Pulmonary artery endothelial cell (primary cell): ENCODE results near the gene SPINDOC. TPM values are rescaled to one million over a fixed set of nuclear protein-coding genes. Genes with fewer than 3 reads are reported as not detected.
"Not testable (repeated sequence)": the region's sequence is repeated elsewhere in the genome, so short reads cannot be mapped to it uniquely, and the experiment has no call there.

Source experiments
- DNase-seq: peaks from one replicate; pipeline ENCODE4 v3.0.0-alpha.2; 2011; ENCODE audit warnings: low read depth, low spot score
- total RNA-seq: library from RNA; depleted of rRNA; stranded (reverse); fragments of >200 nt; gene quantifications from 2 replicates; pipeline ENCODE4 v1.2.3, GENCODE V29; 2014

The SPINDOC gene
- total RNA-seq, 1 donor from 2014 or later: 17.1 TPM

DNA sequence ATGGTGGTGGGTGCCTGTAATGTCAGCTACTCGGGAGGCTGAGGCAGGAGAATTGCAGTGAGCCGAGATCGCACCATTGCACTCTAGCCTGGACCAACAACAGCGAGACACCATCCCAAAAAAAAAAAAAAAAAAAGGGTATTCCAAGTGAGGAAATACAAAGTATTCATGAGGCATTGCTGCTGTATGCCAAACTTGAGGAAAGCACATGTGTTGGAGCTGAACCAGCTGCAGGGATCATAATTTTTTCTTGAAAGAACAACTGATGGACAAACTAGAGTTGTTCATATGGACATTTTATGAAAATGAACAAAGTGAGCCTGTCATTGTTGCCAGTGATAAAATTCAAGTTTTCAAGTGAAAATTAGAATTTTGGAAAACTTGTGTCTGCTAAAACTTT, 41.4 kb downstream of the SPINDOC start:
- DNase-seq: no peak

DNA sequence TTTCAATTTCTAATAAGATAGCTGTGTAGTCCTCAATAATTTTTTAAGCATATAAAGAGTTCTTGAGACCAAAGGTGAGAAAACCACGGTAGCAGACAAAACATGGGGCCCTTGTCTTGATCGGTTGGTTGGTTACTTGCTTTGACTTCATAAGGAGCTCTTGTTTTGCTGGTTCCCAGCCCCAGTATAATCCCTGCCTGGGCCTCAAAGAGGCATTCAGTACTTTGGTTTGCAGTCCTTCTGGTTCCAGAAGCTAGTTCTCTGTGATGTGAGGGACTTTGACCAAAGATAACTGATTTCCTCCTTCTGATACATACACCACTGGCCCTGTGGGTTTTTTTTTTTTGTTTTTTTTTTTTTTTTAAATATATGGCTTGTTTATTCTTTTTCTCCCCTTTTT, 42.7 kb downstream of the SPINDOC start:
- no peak for DNase-seq

DNA sequence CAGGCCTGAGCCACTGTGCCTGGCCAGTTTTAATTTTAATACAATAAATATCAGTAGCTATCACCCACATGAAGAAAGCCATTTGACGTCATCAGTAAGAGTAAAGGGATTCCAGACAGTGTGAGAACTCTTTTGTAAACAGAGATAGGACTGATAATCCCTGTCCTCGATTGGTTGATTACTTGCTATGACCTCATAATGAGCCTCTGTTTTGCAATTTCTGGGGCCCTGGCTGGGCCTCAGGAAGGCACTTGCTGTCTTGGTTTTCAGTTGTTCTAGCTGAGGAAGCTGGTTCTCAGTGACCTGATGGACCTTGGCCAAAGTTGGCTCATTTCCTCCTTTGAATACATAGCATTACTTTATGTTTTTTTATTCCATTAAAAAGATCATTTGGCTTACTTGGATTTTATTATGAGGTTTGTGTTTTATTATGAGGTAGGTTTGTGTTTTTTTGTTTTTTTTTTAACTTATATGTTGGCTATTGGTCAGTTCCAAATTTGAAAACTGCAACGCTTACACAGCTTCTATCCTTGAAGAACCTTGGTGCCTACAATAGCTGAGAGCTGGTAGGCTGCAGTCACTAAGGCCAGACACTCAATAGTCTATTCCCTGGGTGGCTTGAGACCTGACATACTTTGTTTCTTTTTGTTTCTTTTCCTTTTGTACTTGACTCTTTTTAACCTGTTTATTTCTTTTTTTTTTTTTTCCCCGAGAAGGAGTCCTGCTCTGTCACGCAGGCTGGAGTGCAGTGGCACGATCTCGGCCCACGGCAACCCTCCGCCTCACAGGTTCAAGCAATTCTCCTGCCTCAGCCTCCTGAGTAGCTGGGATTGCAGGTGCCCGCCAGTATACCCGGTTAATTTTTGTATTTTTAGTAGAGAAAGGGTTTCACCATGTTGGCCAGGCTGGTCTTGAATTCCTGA, 45.6 kb downstream of the SPINDOC start:
- peak; percentile 30 for DNase-seq

DNA sequence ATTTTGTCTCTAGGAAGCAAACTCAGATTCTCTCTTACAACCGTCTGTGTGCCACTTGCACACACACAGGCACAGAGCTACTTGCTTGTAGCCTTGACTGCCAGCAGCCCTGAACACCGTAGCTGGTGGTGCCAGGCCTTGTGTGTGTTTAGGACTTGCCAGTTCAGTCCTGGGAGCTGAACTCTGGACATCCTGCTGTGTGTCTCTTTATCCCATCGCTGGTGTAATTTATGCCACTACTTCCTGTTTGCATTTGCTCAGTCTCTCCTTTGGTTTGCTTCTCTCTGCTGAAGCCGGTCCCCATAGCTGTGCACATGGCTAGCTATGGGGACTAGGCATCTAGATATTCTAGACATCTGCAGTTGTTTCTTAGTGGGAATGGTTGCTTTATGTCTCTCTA, 49.7 kb downstream of the SPINDOC start:
- DNase-seq: no peak

DNA sequence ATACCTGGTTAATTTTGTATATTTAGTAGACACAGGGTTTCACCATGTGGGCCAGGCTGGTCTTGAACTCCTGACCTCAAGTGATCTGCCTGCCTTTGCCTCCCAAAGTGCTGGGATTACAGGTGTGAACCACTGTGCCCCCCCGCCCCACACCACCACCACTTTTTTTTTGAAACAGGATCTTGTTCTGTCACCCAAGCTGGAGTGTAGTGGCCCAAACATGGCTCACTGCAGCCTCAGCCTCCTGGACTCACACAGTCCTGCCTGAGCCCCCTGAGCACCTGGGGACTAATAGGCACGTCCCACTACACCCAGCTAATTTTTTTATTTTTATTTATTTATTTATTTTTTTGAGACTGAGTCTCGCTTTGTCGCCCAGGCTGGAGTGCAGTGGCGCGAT, 50.4 kb downstream of the SPINDOC start:
- DNase-seq: not testable (repeated sequence)

DNA sequence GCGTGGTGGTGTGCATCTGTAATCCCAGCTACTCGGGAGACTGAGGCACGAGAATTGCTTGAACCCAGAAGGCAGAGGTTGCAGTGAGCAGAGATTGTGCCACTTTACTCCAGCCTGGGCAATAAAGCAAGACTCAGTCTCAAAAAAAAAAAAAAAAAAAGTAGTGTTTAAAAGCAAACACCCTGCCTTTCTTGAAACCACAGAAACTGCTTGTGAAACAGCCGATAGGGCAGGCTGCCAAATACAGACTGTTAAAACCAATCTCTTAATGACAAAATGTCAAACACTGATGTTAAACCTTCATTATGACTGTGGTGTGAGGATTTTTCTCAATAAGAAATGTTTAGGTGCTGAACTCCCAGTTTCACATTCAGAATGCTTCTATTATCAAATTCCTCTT, 53.0 kb downstream of the SPINDOC start:
- no peak for DNase-seq

DNA sequence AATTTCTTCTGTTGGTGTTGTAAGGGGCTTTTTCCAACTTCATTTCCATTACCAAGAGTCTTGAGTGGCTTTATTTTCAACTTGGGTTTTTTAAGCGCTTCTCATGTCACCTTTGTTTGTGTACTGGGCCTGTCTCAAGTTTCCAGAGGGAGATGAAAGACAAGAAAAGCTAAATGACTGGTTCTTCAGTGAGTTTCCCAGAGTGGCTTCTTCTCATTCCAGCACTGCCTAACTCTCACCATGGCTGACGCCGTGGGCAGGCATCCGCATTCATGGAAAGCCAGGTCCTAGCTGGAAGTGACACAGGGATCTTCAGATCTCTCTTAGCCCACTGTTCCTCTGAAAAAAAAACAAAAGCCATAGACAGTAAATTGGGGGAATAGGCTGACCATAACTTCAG, 54.3 kb downstream of the SPINDOC start:
- DNase-seq: no peak

DNA sequence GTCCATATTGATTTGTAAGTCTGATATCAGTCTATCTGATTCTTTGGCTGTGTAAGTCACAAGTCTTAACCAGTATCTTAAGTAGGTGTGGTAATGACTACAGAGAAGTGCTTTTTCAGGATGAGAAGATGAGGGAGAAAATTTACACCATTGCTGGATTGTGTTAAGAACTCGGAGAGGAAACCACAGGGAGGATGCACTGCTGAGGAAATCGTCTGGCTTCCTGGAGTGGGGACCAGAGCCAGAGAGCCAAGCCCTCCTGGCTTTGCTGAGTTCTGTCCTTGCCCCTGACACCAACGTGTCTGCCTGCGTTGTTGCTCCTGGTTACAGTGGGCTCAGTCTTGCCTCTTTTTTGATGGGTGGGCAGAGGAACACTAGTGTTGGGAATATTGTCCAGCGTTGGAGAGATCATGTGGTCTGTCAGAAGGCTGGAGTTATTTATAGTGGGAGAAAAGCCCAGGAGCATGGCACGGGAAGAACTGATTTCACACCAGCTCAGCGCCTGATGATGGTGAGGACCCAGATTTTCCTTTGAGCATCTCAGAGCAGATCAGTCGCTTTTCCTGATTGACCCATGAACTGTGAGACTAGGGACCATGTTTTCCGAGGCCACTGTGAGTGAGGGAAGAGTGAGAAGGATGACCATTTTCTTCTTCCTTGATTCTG, 55.3 kb downstream of the SPINDOC start:
- no peak for DNase-seq

DNA sequence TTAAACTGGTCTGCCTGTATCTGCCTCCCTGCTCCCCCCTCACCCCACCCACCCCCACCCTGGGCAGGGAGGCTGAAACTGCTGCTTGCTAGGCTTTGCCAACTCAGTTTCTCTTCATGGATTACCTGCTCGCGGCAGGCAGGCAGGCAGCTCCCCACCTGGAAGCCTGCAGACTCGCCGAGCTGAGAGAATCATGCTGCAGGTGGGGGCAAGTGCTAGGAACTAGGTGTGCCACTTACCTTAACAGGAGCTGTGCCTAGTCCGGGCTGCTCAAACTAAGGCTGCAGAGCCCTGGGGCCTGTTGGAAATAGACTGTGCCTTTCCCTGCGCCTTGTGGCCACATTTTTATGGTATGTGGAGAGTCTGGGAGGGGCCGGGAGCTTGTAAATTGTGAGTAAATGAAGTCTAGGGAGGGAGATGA, 55.9 kb downstream of the SPINDOC start:
- no peak for DNase-seq

DNA sequence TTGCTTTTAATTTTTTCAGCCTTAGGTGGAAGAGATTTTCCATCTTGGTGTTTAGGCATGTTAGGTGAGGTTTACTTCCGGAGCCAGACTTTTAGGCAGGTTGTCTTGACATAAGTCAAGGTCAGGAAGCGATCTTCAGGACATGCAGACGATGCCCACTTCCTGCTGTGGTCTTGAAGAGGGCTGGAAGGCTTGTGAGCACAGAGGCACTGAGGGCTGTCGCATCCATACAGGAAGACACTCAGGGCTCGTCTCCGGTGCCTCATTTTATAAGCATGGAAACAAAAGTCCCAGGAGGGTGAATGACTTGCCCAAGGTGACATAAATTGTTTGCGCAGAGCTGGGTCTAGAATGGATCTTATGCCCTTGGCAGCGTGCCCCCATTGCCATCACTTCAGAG, 56.4 kb downstream of the SPINDOC start:
- no peak for DNase-seq

DNA sequence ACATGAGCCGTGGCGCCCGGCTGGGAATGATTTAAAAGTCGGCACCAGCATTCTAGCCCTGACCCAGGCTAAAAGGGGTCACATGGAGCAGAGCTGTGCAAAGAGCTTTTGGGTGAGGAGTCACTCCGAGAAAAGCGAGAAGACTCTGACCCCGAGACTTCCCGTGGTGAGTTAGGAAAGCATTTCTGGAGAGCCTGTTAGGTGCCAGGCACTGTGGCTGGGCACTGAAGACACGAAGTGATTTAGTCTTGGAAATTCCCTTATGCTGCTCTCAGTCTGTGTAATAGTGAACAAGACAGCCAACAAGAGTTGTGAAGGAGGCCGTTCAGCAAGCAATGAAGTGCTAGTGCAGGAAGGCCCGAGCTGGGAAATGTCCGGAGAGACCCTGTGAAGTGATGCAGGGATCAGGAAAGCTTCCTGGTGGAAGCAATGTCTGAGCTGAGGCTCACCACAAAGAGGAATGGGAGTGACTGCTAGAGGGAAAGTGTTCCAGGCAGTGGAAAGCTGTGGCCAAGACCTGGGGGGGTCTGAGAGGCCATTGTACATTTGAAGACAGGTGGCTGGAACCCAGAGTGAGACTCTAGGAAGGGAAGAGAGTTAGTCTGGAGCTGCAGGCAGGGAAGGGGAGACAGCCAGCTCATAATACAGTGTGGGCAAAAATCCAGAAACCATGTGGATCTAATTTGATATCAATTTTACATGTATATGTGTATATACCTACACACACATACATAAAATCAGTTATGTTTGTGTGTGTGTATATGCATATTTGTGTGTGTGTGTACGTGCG, 57.3 kb downstream of the SPINDOC start:
- DNase-seq: no peak

DNA sequence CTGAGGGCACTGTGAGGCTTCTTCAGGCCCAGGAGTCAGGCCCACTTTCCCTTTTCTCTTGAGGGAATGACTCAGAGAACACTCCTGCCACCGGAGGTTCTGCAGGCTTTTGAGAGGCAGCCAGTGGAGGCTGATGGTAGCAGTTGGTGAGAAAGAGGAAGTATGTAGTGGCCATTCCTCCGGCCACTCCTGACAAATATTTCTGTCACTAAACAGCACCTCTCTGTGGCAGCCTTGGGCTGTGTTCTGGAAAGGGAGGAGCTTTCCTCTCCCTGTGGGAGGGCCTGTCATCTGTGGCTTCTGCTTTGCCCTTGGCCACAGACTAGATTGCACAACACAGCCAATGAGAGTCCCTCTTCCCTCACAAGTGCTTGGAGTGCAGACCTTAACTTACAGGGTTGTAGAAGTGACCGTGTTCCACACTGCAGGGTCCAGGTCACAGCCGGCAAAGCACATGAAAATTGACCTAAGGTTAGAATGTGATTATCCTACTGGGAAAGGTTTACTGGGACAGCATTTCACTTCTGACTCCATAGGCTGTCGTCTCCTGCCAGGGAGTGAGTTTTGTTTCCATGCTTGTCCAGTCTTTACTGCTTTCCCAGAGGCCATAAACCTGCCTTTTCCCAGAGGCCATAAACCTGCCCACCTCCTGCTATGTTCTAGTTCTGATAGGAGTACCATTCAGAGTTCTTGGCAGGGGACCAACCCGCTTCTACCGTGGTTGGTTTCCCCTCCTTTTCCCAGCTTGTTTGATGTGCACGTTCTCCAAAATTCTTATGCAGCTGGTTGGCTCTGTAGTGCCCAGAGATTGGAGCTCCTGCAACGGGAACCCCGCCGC, 58.9 kb downstream of the SPINDOC start:
- peak; percentile 60 for DNase-seq

DNA sequence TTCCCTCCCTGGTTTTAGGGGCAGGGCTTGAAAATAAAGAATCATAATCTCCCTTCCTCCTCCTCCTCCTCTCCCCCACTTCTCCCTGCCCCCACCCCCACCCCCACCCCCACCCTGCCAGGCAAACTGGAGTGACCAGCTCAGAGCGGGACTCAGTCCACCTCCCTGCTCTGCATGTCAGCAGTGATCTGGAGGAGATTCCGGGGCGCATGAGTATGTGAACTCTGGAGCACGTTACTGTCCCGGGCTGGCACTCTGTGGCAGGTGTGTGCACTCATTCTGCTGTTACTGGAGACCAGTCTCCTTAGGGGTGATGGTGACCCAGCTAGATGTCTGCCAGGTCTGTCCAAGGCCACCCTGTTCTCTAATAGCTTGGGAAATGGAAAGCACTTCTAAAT, 59.5 kb downstream of the SPINDOC start:
- no peak for DNase-seq

DNA sequence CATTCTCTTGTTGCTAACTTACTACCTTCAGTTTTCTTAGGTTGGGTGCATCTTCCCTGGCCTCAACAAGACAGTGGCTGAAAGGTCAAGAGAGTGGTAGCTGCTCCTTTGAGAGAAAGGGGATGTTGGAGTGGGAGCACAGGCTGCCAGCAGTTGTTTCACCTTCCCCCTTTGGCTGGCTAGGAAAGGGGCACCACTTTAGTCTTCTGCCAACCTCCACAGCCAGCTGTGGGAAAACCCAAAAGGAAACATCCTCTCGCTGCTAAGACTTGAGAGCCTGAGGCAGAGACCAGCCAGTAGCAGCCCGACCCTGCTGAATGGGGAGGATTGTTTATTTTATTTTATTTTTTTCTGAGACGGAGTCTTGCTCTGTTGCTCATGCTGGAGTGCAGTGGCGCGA, 60.1 kb downstream of the SPINDOC start:
- no peak for DNase-seq

DNA sequence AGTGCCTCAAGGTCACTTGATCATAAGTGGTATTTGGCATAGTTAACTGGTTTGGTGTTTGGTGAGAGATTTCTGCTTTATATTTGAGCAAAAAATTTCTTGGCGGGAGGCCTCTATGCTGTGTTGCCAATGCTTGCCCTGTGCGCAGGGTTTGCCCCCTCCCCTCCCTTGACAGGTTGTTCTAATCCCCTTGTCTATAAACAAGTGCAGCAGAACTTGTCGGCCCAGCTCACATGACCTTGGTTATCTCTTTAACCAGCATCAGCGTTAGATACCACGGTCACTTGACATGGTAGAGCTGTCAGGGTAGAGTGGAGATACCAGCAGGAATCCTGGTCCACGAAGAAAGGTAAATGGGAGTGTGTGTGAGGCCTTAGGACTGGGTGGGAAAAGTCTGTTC, 61.3 kb downstream of the SPINDOC start:
- no peak for DNase-seq

DNA sequence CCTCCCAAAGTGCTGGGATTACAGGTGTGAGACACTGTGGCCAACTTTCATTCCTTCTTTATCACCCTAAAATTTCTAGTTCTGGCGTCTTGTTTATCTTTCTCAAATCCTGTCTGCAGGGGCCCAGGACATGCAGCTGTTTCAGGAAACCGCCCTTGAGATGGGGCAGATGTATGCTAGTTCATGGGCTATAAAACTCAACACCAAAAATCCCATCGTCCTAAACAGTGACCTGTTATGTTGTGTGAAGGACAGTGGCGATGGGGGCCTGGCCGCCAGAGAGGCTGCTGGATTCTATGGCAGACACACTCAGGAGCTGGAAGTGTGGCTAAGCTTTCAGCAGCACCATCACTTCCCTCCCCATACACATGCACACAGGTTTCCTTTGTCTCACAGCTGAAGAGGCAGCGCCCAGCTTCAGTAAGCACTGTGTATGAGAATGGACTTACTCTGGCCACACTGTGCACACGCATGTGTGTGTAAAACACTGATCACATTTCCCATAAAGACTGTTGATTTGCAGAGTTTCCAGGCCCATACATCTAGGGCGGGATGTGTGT, 62.3 kb downstream of the SPINDOC start:
- DNase-seq: no peak

DNA sequence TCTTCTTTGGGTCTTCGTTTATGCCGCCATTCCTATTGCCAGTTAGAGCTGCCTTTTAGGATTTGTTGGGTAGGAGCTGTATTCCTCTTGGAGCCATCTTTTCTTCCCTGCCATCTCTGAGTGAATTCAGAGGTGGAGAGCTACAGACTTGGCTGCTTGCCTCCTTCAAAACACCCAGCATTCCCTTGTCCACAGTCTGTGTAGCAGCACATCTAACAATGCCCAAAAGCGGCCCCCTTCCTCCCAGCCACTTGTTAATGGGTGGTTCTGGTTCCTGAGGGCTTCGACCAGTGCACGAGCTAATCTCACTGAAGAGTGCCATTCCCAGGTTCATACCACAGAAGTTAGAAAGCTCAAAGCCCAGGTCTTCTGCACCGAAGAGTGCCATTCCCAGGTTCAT, 63.4 kb downstream of the SPINDOC start:
- no peak for DNase-seq
